ENCODE measurements around the gene COPS9. TPM values are rescaled to one million over a fixed set of nuclear protein-coding genes. Genes with fewer than 3 reads are reported as not detected.

COPS9 gene
- total RNA-seq, 4 donors from 2014 or later, result 13.1 to 124 (median 72.1) TPM

- in situ Hi-C loops (cut with MboI; ENCODE audit: low pct_ligation_motif_present in 1 of 4, low pct_unique_long_range_greater_than_20kb in 1 of 4, low sequenced_read_pairs in 3 of 4) (no loop called here), intact Hi-C loops (cut with DNase I; ENCODE audit: low total_unique reads) (no loop called here)
- DNase-seq, result no peak
- Histone ChIP-seq H3K4me3 (no peak overlapping the region), H3K27ac (no peak overlapping the region), H3K9me3 (no peaks in the 10 kb centered on the region), H3K36me3 (no peaks in the 10 kb centered on the region), H3K4me1 (no peaks in the 10 kb centered on the region), H3K27me3 (no peaks in the 10 kb centered on the region)
- TF ChIP-seq CTCF (IDR thresholded peaks at IDR 0.05) (no peak), EP300 (IDR thresholded peaks at IDR 0.05; ENCODE audit: low read depth) (no peak), POLR2AphosphoS5 (IDR thresholded peaks at IDR 0.05) (no peak), POLR2A (IDR thresholded peaks at IDR 0.05) (no peak)
- 69 to 73% methylated on average over 6 to 16 of the region's 17 CpGs for WGBS, 2 donors (ENCODE audit: low coverage in 1 of 2)
These were observed 29.2 kb downstream of the COPS9 start for GRCh38 chr2:240106765-240107476.

GRCh38 chr2:240105982-240106381 is 30.1 kb downstream of the COPS9 start:
- Histone ChIP-seq H3K27me3 (peaks cover 2% of the 10 kb centered on the region), H3K4me3 (no peak overlapping the region), H3K9me3 (no peaks in the 10 kb centered on the region), H3K27ac (no peak overlapping the region), H3K4me1 (no peaks in the 10 kb centered on the region), H3K36me3 (no peaks in the 10 kb centered on the region)
- in situ Hi-C loops (cut with MboI; ENCODE audit: low pct_ligation_motif_present in 1 of 4, low pct_unique_long_range_greater_than_20kb in 1 of 4, low sequenced_read_pairs in 3 of 4), result no loop called here
- TF ChIP-seq CTCF (IDR thresholded peaks at IDR 0.05) (no peak), POLR2A (IDR thresholded peaks at IDR 0.05) (no peak), POLR2AphosphoS5 (IDR thresholded peaks at IDR 0.05) (no peak), EP300 (IDR thresholded peaks at IDR 0.05; ENCODE audit: low read depth) (no peak)
- intact Hi-C loops (cut with DNase I; ENCODE audit: low total_unique reads), result no loop called here
- no peak for DNase-seq
- WGBS, 2 donors (ENCODE audit: low coverage in 1 of 2), result 75 to 77% methylated on average over 4 to 11 of the region's 11 CpGs

GRCh38 chr2:240103136-240103535 is 33.0 kb downstream of the COPS9 start:
- H3K9me3 ChIP-seq, result no peaks in the 10 kb centered on the region
- no peak for DNase-seq
- no peaks in the 10 kb centered on the region for H3K36me3 ChIP-seq
- H3K27me3 ChIP-seq, result peaks cover 28% of the 10 kb centered on the region
- no peak overlapping the region for H3K27ac ChIP-seq
- WGBS, 2 donors (ENCODE audit: low coverage in 1 of 2), result 71 to 75% methylated on average over 4 of the region's 4 CpGs
- in situ Hi-C loops (cut with MboI; ENCODE audit: low pct_ligation_motif_present in 1 of 4, low pct_unique_long_range_greater_than_20kb in 1 of 4, low sequenced_read_pairs in 3 of 4), result no loop called here
- TF ChIP-seq CTCF (IDR thresholded peaks at IDR 0.05) (no peak), EP300 (IDR thresholded peaks at IDR 0.05; ENCODE audit: low read depth) (no peak), POLR2A (IDR thresholded peaks at IDR 0.05) (no peak)
- intact Hi-C loops (cut with DNase I; ENCODE audit: low total_unique reads), result no loop called here
- no peaks in the 10 kb centered on the region for H3K4me1 ChIP-seq
- H3K4me3 ChIP-seq, result no peak overlapping the region

- WGBS, 2 donors (ENCODE audit: low coverage in 1 of 2), result 44 to 55% methylated on average over 1 to 2 of the region's 2 CpGs
- intact Hi-C loops (cut with DNase I; ENCODE audit: low total_unique reads), result no loop called here
- in situ Hi-C loops (cut with MboI; ENCODE audit: low pct_ligation_motif_present in 1 of 4, low pct_unique_long_range_greater_than_20kb in 1 of 4, low sequenced_read_pairs in 3 of 4), result no loop called here
These were observed 37.8 kb downstream of the COPS9 start for GRCh38 chr2:240098349-240098748.

More at GRCh38 chr2:240098349-240098748, 37.8 kb downstream of the COPS9 start:
- H3K9me3 ChIP-seq, result no peaks in the 10 kb centered on the region
- no peak for DNase-seq
- H3K4me1 ChIP-seq, result no peaks in the 10 kb centered on the region
- no peak overlapping the region for H3K4me3 ChIP-seq
- no peak overlapping the region for H3K27ac ChIP-seq
- TF ChIP-seq POLR2AphosphoS5 (IDR thresholded peaks at IDR 0.05) (no peak), CTCF (IDR thresholded peaks at IDR 0.05) (no peak), EP300 (IDR thresholded peaks at IDR 0.05; ENCODE audit: low read depth) (no peak), POLR2A (IDR thresholded peaks at IDR 0.05) (no peak)
- peaks cover 76% of the 10 kb centered on the region for H3K27me3 ChIP-seq
- H3K36me3 ChIP-seq, result no peaks in the 10 kb centered on the region

Data from transverse colon (tissue), 4 donors.